Measurements from ENCODE around the gene CTNNBL1.

CTNNBL1 gene

GRCh38 chr20:37921341-37921929 lies 227.6 kb downstream of the CTNNBL1 start:
- no peak overlapping the region for H2BK120ac ChIP-seq (ENCODE audit: low read depth, low read length)
- H2BK5ac ChIP-seq (ENCODE audit: low read depth, low read length, poor library complexity, severe bottlenecking): no peak overlapping the region
- H3K18ac ChIP-seq (ENCODE audit: low read depth in 1 of 2, low read length in 2 of 2): no peak overlapping the region
- no peak overlapping the region for H3K27ac ChIP-seq (ENCODE audit: low read length, poor library complexity, severe bottlenecking)
- H3K23ac ChIP-seq (ENCODE audit: low read length in 2 of 2): no peak overlapping the region
- H4K8ac ChIP-seq (ENCODE audit: low read length): no peak overlapping the region
- no peak overlapping the region for H3K4me2 ChIP-seq (ENCODE audit: low read length, poor library complexity, severe bottlenecking)
- no peaks in the 10 kb centered on the region for H3K9me3 ChIP-seq (ENCODE audit: control insufficient read depth, low read length)
- H3K9ac ChIP-seq (ENCODE audit: low read length): no peak overlapping the region
- H2BK12ac ChIP-seq (ENCODE audit: low read length in 2 of 2): no peak overlapping the region
- H3K4me1 ChIP-seq (ENCODE audit: control insufficient read depth, insufficient read depth, low read depth, low read length): no peaks in the 10 kb centered on the region
- H3K4ac ChIP-seq (ENCODE audit: low read depth in 1 of 2, low read length in 2 of 2): no peak overlapping the region
- peaks cover 55 to 87% of the 10 kb centered on the region in 2 experiments for H3K27me3 ChIP-seq (ENCODE audit: control insufficient read depth in 1 of 2, insufficient read depth in 1 of 2, low read length in 2 of 2)
- H4K91ac ChIP-seq (ENCODE audit: low read length): no peak overlapping the region
- H3K36me3 ChIP-seq (ENCODE audit: control insufficient read depth in 1 of 2, insufficient read depth in 2 of 2, low read depth in 1 of 2, low read length in 2 of 2): no peaks in the 10 kb centered on the region
- no peak overlapping the region for H2BK15ac ChIP-seq (ENCODE audit: low read depth, poor library complexity, severe bottlenecking)
- no peak overlapping the region for H2AFZ ChIP-seq (ENCODE audit: low read depth, low read length)
- no peak for DNase-seq
- no peak overlapping the region for H3K4me3 ChIP-seq (ENCODE audit: insufficient read depth in 1 of 2, low read depth in 1 of 2, low read length in 2 of 2)
- no peak overlapping the region for H3K14ac ChIP-seq (ENCODE audit: low read length in 2 of 2)
- no peaks in the 10 kb centered on the region for H3K79me1 ChIP-seq (replicated peaks; ENCODE audit: low read length, poor library complexity, severe bottlenecking)
- H2AK5ac ChIP-seq (ENCODE audit: low read length, severe bottlenecking): no peak overlapping the region
- WGBS: 60% methylated on average over 2 of the region's 6 CpGs

Measured in mesenchymal stem cell (in vitro differentiated cells and primary cell).